GM19035 (cell line): ENCODE measurements around the gene SLC7A8.
"Not testable (repeated sequence)": the region's sequence is repeated elsewhere in the genome, so short reads cannot be mapped to it uniquely, and the experiment has no call there.

Experiments used
- ATAC-seq: cut with Tn5 transposase; IDR thresholded peaks from one replicate; pipeline ENCODE4 v1.9.1; 2021; ENCODE audit not compliant: unreplicated experiment

Gene SLC7A8

DNA sequence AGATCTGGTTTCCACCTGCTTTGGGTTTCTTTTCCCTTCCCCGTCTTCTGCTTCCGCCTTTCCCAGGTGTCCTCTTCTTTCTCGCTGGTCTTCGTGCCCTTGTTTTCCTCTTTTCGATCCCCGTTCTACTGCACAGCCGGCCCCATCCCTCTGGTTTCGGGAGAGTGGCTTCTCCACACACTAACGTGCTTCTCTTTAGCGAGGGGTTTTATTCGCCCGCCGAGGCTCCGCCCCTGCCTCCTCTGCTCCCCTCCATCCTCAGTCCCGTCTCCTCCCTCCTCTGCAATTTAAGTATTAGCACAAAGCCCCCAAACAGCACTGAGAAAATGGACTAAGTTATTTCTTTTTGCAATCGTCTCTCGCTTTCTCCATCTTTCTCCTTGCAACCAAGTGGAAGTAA lies at the start of gene SLC7A8:
TSS of gene SLC7A8 (minus strand) at position 182 of the 400 bp plus-strand sequence. CDS start 746 bp downstream, outside the sequence.
- ATAC-seq, result no peak

DNA sequence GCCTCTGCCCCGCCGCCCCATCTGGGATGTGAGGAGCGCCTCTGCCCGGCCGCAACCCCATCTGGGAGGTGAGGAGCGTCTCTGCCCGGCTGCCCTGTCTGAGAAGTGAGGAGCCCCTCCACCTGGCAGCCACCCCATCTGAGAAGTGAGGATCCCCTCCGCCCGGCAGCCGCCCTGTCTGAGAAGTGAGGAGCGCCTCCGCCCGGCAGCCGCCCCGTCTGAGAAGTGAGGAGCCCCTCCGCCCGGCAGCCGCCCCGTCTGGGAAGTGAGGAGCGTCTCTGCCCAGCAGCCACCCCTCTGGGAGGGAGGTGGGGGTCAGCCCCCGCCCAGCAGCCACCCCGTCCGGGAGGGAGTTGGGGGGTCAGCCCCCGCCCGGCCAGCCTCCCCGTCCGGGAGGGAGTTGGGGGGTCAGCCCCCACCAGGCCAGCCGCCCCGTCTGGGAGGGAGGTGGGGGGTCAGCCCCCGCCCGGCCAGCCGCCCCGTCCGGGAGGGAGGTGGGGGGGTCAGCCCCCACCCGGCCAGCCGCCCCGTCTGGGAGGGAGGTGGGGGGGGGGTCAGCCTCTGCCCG lies 48.9 kb upstream of the SLC7A8 start:
- not testable (repeated sequence) for ATAC-seq

DNA sequence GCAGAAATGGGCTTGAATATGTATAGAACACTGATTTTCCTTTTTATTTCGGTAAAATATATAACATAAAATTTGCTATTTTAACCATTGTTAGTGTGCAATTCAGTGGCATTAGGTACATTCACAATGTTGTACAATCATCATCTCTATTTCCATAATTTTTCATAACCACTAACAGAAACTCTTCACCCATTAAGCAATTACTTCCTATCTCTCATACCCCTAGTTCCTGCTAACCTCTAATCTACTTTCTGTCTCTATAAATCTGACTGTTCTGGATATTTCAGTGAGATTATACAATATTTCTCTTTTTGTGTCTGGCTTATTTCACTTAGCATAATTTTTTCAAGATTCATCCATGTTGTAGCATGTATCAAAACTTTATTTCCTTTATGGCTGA lies 45.4 kb upstream of the SLC7A8 start:
- no peak for ATAC-seq

DNA sequence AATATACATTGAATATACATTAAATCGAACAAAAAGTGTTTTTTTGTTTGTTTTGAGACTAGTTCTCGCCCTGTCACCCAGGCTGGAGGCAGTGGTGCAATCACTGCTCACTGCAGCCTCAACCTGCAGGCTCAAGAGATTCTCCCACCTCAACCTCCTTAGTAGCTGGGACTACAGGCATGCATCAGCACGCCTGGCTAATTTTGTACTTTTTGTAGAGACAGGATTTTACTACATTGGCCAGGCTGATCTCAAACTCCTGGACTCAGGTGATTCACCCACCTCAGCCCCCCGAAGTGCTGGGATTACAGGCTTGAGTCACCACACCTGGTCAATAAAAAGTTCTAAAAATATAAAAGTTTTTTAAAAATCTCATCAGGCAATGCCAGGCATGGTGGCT lies 44.1 kb upstream of the SLC7A8 start:
- no peak for ATAC-seq

DNA sequence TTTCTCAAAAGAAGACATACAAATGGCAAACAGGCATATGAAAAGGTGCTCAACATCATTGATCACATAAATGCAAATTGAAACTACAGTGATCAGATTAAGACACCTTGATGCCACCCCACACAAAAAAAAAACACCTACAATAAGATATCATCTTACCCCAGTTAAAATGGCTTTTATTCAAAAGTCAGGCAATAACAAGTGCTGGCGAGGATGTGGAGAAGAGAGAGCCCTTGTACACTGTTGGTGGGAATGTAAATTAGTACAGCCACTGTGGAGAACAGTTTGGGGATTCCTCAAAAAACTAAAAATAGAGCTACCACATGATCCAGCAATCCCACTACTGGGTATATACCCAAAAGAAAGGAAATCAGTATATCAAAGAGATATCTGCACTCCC lies 41.5 kb upstream of the SLC7A8 start:
- not testable (repeated sequence) for ATAC-seq

DNA sequence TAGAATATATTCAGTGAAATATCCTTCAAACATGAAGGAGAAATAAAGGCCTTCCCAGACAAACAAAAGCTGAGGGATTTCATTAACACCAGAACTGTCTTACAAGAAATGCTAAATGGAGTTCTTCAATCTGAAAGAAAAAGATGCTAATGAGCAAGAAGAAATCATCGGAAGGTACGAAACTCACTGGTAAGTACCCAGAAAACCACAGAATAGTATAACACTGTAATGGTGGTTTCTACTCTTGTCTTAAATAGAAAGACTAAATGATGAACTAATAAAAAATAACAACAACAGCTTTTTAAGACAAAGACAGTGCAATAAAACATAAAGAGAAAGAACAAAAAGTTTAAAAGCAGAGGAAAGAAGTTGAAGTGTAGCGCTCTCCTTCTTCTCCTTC lies 35.6 kb upstream of the SLC7A8 start:
- no peak for ATAC-seq

DNA sequence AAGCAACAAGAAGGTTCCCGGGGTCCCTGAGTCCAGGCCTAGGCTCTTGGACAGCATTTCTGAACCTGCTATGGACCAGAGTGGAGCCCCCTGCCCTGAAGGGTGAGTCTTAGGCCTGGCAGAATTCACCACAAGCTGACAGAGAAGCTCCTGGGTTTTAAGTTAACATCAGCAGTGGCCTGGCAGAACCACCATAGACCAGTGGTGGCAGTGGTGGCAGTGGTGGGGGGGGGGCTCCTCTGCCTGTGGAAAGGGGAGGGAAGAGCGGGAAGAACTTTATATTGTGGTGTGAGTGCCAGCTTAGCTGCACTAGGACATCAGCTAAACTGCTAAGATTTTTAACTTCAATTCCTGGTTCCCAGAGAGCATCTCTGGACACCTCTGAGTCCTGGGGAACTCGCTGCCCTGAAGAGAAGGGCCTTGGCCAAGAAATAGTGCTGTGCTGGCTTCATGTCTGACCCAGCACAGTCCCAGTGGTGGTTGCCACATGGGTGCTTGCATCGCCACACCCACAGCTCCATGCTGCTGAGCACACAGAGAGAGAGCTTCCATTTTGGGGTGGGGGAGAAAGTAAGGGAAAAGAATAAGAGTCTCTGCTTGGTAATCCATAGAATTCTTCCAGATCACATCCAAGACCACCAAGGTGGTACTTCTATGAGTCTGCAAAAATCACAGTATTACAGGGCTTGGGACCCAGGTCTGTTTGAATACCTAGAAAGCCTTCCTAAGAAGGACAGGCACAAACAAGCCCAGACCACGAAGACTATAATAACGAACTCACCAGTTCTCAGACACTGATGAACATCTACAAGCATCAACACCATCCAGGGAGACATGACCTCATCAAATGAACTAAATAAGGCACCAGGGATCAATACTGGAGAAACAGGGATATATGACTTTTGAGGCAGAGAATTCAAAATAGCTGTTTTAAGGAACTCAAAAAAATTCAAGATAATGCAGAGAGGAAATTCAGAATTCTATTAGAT lies 33.9 kb upstream of the SLC7A8 start:
- no peak for ATAC-seq

DNA sequence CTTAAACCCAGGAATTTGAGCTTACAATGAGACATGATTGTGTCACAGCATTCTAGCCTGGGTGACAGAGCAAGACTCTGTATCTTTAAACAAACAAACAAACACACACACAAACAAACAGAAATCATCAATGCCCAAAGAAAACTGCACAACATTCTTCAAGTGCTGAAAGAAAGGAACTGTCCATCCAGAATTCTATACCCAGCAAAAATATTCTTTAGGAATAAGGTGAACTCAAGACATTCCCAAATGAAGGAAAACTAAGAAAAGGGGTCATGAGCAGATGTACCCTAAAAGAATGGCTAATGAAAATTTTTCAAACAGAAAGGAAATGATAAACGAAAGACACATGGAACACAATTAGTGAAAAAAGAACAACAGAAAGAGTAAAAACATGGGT lies 32.0 kb upstream of the SLC7A8 start:
- no peak for ATAC-seq

DNA sequence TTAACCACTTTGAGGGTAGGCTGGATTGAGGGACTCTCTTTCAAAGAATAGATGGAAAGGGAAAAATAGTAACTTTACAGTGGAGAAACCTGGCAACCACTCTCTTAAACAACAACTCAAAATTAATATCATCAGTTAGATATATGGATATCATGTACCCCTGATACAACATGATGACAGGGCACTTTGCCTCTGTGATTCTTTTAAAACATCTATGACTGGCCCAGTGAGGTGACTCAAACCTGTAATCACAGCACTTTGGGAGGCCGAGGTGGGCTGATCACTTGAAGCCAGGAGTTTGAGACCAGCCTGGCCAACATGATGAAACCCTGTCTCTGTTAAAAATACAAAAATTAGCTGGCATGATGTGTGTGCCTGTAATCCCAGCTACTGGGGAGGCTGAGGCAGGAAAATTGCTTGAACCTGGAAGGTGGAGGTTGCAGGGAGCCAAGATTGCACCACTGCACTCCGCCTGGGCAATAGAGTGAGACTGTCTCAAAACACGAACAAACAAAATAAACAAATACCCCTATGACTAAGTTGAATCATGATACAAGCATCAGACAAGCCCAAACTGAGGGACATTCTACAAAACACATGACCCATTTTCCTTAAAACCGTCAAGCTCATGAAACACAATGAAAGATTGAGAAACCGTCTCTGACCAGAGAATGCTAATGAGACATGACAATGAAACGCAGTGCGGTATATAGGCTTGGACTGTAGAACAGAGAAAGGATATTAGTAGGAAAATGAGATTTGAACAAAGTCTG lies 26.4 kb upstream of the SLC7A8 start:
- ATAC-seq, result no peak

DNA sequence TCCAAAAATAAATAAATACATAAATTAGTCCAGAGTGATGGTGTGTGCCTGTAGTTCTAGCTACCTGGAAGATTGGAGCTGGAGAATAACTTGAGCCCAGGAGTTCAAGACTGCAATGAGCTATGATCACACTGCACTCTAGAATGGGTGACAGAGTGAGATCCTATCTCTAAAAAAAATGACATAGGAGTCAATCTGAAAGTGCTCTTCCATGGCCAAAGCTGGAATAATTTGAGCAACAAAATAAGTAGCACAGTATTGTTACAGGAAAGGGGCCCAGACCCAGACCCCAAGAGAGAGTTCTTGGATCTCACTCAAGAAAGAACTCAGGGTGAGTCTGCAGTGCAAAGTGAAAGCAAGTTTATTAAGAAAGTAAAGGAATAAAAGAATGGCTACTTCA lies 24.9 kb upstream of the SLC7A8 start:
- ATAC-seq, result no peak

DNA sequence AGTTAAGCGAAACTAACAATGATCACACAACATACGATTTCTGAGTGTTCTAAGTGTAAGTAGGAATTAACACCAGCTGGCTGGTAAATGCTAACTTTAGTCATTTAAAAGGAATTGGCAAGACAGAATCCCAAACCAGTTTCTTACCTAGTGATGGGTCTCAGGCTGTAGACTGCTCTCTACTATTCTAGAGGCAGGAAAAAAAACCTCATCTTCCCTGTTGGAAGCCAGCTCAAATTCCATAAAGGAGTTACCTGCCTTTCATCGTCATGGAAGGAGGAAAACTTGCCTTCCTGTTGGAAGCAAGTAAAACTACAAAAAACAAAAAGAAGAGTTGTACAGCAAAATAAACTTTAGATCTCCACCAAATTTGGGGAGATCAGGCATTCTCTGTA lies 23.7 kb upstream of the SLC7A8 start:
- no peak for ATAC-seq

DNA sequence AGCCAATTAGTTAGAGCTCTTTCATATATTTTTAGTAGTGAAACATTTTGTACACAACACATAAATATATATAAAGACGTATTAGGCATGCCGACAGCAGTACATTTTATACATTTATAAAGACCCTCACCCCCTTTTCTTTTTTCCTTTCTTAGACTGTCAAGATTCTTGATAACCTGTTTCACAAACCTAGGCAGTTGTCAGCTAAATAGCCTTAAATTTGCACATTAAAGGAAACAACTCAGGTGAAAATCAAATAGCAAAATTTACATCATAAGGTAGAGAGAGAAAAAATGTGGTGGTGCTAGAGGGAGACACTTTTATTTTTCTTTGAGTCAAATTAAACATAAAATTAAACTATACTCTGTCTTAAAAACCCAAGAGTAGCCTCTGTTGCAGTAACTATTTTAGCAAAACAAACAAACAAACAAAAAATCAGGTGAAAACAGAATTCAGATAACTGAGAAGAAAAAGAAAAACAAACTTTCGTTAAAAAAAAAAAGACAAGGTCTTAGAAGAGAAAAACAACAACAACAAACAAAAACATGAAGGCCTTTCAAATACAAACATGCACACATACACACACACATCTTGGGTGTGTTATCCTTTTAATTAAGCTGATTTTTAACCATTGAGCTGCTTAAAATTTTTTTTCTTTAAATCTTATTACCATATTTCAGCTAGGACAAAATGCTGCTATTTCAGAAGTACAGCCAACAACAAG lies 23.1 kb upstream of the SLC7A8 start:
- ATAC-seq, result no peak

DNA sequence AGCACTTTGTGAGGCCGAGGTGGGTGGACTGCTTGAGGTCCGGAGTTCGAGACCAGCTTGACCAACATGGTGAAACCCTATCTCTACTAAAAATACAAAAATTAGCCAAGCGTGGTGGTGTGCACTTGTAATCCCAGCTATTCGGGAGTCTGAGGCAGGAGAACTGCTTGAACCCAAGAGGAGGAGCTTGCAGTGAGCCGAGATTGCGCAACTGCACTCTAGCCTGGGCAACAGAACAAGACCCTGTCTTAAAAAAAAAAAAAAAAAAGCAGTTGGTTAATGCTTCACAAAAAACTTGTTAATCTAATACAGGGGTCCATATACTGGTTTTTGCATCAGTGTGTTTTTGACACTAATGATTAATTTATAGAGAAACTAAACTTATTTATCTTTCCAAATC lies 18.5 kb upstream of the SLC7A8 start:
- no peak for ATAC-seq

DNA sequence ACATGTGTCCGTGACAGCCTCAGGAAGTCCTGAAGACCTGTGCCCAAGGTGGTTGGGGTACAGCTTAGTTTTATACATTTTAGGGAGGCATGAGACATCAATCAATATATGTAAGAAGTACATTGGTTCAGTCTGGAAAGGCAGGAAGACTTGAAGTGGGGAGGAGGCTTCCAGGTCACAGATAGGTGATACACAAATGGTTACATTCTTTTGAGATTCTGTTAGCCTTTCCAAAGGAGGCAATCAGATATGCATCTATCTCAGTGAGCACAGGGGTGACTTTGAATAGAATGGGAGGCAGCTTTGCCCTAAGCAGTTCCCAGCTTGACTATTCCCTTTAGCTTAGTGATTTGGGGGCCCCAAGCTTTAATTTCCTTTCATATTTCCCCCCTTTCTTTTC lies 15.7 kb upstream of the SLC7A8 start:
- ATAC-seq, result not testable (repeated sequence)

DNA sequence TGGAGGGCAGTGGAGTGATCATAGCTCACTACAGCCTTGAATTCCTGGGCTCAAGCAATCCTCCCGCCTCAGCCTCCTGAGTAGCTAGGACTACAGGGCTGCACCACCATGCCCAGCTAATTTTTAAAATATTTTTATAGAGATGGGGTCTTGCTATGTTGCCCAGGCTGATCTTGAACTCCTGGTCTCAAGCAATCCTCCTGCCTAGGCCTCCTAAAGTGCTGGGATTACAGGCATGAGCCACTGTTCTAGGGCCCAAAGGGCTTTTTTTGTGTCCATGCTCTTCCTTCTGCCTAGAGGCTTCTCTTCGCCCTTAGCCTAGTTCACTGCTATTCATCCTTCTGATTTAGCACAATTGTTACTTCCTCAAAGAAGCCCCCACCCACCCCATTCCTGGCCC lies 13.0 kb upstream of the SLC7A8 start:
- ATAC-seq, result not testable (repeated sequence)

DNA sequence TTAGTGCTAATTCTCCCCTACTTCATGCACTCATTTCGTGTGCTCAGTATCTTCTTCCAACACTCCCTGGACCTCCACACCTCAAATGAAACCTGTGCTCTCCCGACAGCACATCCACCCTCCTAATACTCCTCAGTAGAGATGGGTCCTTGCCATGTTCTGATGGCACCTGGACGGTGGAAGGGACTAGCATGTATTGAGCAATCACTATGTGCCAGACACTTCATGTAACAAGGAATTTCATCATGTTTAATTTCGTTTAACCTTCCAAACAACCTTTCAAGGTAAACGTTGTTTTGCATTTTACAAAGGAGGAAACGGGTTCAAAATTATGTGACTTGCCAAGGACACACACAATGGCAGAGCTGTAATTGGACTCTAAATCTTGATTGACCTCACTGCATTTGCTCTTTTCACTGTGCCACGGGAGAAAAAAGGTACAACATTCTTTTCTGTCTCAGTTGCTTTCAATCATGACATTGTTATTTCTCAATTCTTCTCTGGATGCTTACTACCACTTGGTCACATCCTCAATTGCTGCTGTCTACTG lies 12.2 kb upstream of the SLC7A8 start:
- no peak for ATAC-seq

DNA sequence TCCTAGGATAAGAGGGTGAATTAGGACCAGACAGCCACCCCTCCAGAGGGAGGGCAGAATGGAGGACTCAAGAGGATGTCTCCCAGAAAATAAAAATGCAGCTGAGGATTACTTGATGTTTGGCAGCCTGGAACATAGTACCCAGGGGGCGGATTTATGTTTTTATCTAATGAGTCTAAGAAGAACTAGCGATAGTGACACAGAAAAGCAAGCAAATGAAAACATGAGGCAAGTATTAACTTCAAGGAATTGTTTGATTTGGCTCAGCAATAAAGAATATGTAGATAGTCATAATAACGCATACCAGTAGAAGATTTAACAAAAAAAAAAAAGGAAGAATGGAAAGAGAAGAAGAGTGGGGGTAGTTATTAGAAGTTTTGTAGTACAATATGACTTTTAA lies 10.0 kb upstream of the SLC7A8 start:
- ATAC-seq, result no peak

DNA sequence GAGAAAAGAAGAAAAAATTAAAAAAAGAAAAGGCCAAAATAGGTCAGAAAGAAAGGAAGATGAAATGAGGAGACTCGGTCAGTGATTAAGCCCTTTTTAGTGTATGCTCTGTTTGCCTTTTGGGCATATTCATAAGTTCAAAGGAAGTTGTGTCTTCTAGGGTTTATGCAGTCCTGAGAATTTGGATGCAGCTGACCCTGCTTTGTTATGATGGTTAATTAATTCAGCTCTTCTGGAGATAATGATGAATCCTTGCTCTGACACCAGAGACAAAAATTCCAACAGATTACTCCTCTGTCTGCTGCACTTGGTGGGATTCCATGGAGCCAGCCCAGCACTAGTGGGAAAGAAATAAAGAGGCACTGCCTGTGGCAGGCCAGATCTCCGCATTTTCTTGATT lies 4.5 kb upstream of the SLC7A8 start:
- no peak for ATAC-seq

DNA sequence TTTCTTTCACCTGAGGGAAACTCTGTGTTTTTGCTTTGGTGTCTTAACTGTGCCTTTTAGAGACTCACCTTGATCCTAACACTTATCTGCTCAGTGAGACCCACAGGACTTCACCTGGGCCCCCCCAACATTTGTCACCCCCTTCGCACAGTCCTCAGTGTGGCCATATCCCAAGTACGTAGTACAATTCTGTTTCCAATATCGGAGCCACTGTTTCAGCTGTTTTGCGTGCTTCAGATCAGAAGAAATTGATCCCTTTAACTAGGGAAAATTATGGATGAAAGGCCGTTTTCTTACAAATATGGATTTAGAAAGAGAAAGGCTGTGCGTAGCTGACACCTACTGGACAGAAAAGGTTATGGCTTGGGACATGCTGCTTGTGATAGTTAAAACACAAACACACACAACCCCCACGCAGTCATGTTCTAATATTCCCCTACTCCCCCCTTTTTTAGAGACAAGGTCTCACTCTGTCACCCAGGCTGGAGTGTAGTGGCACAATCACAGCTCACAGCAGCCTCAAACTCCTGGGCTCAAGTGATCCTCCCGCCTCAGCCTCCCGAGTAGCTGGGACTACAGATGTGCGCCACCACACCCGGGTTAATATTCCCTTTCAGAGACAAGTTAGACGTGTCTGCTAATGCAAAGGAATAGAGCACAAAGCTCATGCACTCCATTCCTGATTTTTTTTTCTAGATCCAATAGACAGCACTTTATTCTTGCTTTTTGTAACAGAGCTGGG lies 3.6 kb upstream of the SLC7A8 start:
- no peak for ATAC-seq

DNA sequence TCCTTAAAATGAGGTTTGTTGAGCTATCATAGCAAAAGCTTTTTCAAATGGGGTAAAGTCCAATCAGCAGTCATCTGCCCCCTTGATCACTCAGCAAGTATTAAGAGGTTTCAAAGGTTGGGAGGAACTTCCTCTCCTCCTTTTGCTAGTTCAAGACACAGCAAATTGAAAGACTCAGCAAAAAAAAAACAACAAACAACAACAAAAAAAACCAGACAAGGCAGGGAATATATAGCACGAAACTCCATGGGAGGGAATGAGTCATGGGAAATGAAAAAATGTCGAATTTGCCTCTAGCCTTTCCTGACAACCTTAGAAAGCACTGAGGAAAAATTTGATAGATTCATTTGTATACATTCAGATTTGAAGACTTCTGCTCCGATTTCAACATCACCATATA lies 1.6 kb upstream of the SLC7A8 start:
- ATAC-seq, result no peak
